Body of pancreas (tissue), 4 donors: ENCODE data around the gene CYB5B. TPM values are rescaled to one million over a fixed set of nuclear protein-coding genes. Genes with fewer than 3 reads are reported as not detected.

Experiments
- ATAC-seq: fragments of 150-250 bp; one replicate; pipeline ENCODE4 v1.9.1; 2016
- DNase-seq, 4 donors: peaks; one replicate each; pipeline ENCODE4 v3.0.0-alpha.2; 2019
- H3K27ac ChIP-seq, 4 donors: fragments of 200-600 bp; sonication (generic); 1 replicate in 3 of 4; 2 replicates in 1 of 4; pipeline versions ENCODE4 v1.5.1 to v1.6.1; 2016 to 2019; ENCODE audit warnings: mild to moderate bottlenecking in 1 of 4, mixed read lengths in 1 of 4, moderate library complexity in 1 of 4
- H3K27me3 ChIP-seq, 2 donors: fragments of 200-600 bp; sonication (generic); one replicate each; pipeline ENCODE4 v1.6.0; 2016; ENCODE audit warnings: mild to moderate bottlenecking in 1 of 2
- H3K36me3 ChIP-seq, 2 donors: fragments of 200-600 bp; sonication (generic); replicated peaks in 1 of 2; 2 replicates each; pipeline ENCODE4 v1.5.1; 2016; ENCODE audit warnings: low read depth in 2 of 2; ENCODE audit not compliant: insufficient read depth in 1 of 2
- H3K4me1 ChIP-seq: fragments of 200-600 bp; sonication (generic); one replicate; pipeline ENCODE4 v1.6.0; 2016
- H3K4me3 ChIP-seq, 2 donors: fragments of 200-600 bp; sonication (generic); 1 replicate in 1 of 2; 2 replicates in 1 of 2; pipeline ENCODE4 v1.5.1; 2016 to 2019
- H3K9me3 ChIP-seq, 3 donors: fragments of 200-600 bp; sonication (generic); 1 replicate in 2 of 3; 2 replicates in 1 of 3; pipeline ENCODE4 v1.5.1; 2016
- CTCF ChIP-seq, 7 experiments: fragments of 450-650 bp in 4 of 7; fragments of 200-600 bp in 3 of 7; sonication (generic) in 3 of 7; IDR thresholded peaks; one replicate each; pipeline ENCODE4 v1.5.1; 2016 to 2019; ENCODE audit warnings: antibody characterized with exemption in 7 of 7
- POLR2A ChIP-seq, 3 donors: fragments of 450-650 bp; IDR thresholded peaks; one replicate each; pipeline ENCODE4 v1.6.1; 2016; ENCODE audit warnings: antibody characterized with exemption in 3 of 3, mild to moderate bottlenecking in 2 of 3
- WGBS, 2 donors: methylation state at CpG; one replicate each; pipeline ENCODE4 v1.1.5; 2017; 5-methylcytosine and 5-hydroxymethylcytosine counted together
- intact Hi-C: fragments of 100-400 bp; cut with DNase I; formaldehyde crosslinking; loops from one replicate; pipeline ENCODE4 v1.15.1; 2023
- total RNA-seq, 2 donors: library from RNA; depleted of rRNA; stranded (reverse); fragments of >200 nt; gene quantifications; one replicate each; pipeline ENCODE4 v1.1.0, GENCODE V29; 2016

CYB5B gene
- total RNA-seq, 2 donors from 2014 or later, result 8.2 to 20.0 TPM

GRCh38 chr16:69406780-69407331 lies 17.6 kb upstream of the CYB5B start:
- H3K4me1 ChIP-seq, result peaks cover 11% of the 10 kb centered on the region
- H3K27me3 ChIP-seq, result no peaks in the 10 kb centered on the region
- no peak for ATAC-seq
- TF ChIP-seq POLR2A (IDR thresholded peaks at IDR 0.05) (no peak), CTCF (IDR thresholded peaks at IDR 0.05) (no peak)
- WGBS, 2 donors, result 96 to 97% methylated on average over 8 to 9 of the region's 9 CpGs
- intact Hi-C loops, result loop anchor here (10.0 kb wide), 1 partner anchor 148 kb away; no protein-coding TSS in a partner anchor
- H3K4me3 ChIP-seq, result no peak overlapping the region
- no peak overlapping the region for H3K27ac ChIP-seq
- no peaks in the 10 kb centered on the region for H3K36me3 ChIP-seq
- H3K9me3 ChIP-seq, result no peaks in the 10 kb centered on the region
- no peak for DNase-seq

- Histone ChIP-seq H3K9me3 (no peaks in the 10 kb centered on the region), H3K27me3 (no peaks in the 10 kb centered on the region), H3K4me1 (peaks cover 11% of the 10 kb centered on the region), H3K4me3 (no peak overlapping the region), H3K36me3 (no peaks in the 10 kb centered on the region), H3K27ac (no peak overlapping the region)
- TF ChIP-seq POLR2A (IDR thresholded peaks at IDR 0.05) (no peak), CTCF (IDR thresholded peaks at IDR 0.05) (no peak)
- intact Hi-C loops, result loop anchor here (10.0 kb wide), 1 partner anchor 147 kb away; no protein-coding TSS in a partner anchor
- 87 to 91% methylated on average over 7 of the region's 7 CpGs for WGBS, 2 donors
- ATAC-seq, result no peak
- DNase-seq, result no peak
Measured at GRCh38 chr16:69407702-69408323, 16.6 kb upstream of the CYB5B start.

DNA sequence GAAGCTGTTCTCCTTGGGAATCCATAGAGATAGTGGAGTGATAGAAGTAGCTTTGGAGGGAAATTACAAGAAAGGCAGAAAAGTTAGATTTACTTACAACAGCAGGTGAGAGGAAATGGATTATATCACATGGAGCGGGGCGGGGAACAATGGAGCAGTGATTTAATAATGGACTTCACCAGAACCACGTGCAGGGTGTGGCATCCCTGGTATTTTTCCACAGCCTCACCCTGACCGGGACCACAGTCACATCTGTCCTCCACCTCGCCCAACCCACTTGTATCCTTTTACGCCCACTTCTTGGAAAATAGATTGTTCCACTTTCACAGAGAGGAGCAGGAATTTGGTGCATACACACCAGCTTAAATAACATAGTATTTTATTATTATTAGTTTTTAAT lies 15.9 kb upstream of the CYB5B start:
- no peak for ATAC-seq
- 76 to 88% methylated on average over 6 of the region's 6 CpGs for WGBS, 2 donors
- peaks cover 11% of the 10 kb centered on the region for H3K4me1 ChIP-seq
- no peak overlapping the region for H3K27ac ChIP-seq
- H3K9me3 ChIP-seq, result no peaks in the 10 kb centered on the region
- no peaks in the 10 kb centered on the region for H3K36me3 ChIP-seq
- no peaks in the 10 kb centered on the region for H3K27me3 ChIP-seq
- TF ChIP-seq CTCF (IDR thresholded peaks at IDR 0.05), result no peak
- no peak for TF ChIP-seq POLR2A (IDR thresholded peaks at IDR 0.05)
- intact Hi-C loops, result loop anchor here (10.0 kb wide), 1 partner anchor 146 kb away; no protein-coding TSS in a partner anchor
- no peak for DNase-seq
- no peak overlapping the region for H3K4me3 ChIP-seq

GRCh38 chr16:69410219-69410990 lies 14.0 kb upstream of the CYB5B start:
- Histone ChIP-seq H3K9me3 (no peaks in the 10 kb centered on the region), H3K4me1 (no peaks in the 10 kb centered on the region), H3K27ac (no peak overlapping the region), H3K36me3 (no peaks in the 10 kb centered on the region), H3K27me3 (no peaks in the 10 kb centered on the region), H3K4me3 (no peak overlapping the region)
- TF ChIP-seq POLR2A (IDR thresholded peaks at IDR 0.05) (no peak), CTCF (IDR thresholded peaks at IDR 0.05) (no peak)
- 44 to 53% methylated on average over 6 of the region's 6 CpGs for WGBS, 2 donors
- no peak for DNase-seq
- no peak for ATAC-seq
- intact Hi-C loops, result no loop called here
